Fibroblast of the aortic adventitia (primary cell): Measurements from ENCODE around the gene YBX1. TPM values are rescaled to one million over a fixed set of nuclear protein-coding genes. Genes with fewer than 3 reads are reported as not detected.
"Not testable (repeated sequence)": the region's sequence is repeated elsewhere in the genome, so short reads cannot be mapped to it uniquely, and the experiment has no call there.

Experiments
- DNase-seq: peaks from one replicate; pipeline ENCODE4 v3.0.0-alpha.2; 2010; ENCODE audit warnings: low read depth
- H3K4me3 ChIP-seq: 2 replicates; pipeline ENCODE4 v1.5.1; 2011; ENCODE audit warnings: low read depth, mild to moderate bottlenecking, control low read depth, low read length, moderate library complexity
- CTCF ChIP-seq: IDR thresholded peaks from 2 replicates; pipeline ENCODE4 v1.5.1; 2011; ENCODE audit warnings: mild to moderate bottlenecking, low read length, control low read depth, inconsistent platforms; ENCODE audit not compliant: insufficient read depth
- total RNA-seq: library from RNA; depleted of rRNA; stranded (reverse); fragments of >200 nt; gene quantifications from 2 replicates; pipeline ENCODE4 v1.2.3, GENCODE V29; 2012; ENCODE audit warnings: low replicate concordance

Gene YBX1
- total RNA-seq, 1 donor = 792 TPM

GRCh38 chr1:42748461-42749410, 66.5 kb downstream of the YBX1 start:
- no peak for DNase-seq
- H3K4me3 ChIP-seq = no peak overlapping the region
- TF ChIP-seq CTCF = no peak

- TF ChIP-seq CTCF = no peak
- no peak for DNase-seq
Measured at GRCh38 chr1:42750041-42750440, 67.8 kb downstream of the YBX1 start.

DNA sequence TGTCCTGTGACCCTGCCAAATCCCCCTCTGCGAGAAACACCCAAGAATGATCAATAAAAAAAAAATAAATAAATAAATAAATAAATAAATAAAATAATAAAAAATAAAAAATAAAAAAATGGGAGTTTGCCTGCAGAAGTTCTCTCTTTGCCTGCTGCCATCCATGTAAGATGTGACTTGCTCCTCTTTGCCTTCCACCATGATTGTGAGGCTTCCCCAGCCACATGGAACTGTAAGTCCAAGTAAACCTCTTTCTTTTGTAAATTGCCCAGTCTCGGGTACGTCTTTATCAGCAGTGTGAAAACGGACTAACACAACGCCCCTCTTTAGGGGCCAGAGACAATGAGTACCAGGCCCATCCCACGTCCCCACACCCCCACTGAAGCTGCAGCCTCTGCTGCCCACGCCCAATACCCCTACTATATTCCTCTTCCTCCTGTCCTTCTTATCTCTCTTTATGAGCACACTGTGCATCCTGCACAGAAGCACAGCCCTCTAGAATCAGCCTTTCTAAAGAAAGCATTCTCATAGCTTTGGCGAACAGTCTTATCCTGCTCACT, 69.4 kb downstream of the YBX1 start:
- H3K4me3 ChIP-seq, DNase-seq: not testable (repeated sequence)

More at GRCh38 chr1:42750041-42750440, 67.8 kb downstream of the YBX1 start:
- no peak overlapping the region for H3K4me3 ChIP-seq

GRCh38 chr1:42752284-42752683, 70.1 kb downstream of the YBX1 start:
- H3K4me3 ChIP-seq = no peak overlapping the region
- no peak for TF ChIP-seq CTCF
- no peak for DNase-seq

DNA sequence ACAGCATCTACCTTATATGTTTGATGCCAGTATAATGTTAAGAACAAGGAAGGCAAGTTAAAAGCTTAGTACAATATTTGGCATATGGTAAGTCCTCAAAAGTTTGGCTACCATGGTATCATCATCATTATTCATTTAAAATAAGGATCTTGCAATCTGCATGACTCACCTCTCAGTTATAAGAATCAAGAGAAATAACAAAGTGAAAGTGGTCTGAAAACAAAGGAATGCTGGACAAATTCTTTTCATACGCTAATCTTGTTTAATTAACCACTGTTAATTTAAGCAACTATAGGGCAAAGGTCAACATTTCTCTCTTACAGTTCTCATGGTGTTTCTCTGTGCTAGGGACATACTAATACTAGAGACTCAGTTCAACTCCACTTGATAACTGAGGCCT, 70.9 kb downstream of the YBX1 start:
- no peak for TF ChIP-seq CTCF
- H3K4me3 ChIP-seq = no peak overlapping the region
- DNase-seq = peak; percentile 74

Other genes with a start within 250 kb of the YBX1 start
- 0.82 and 1.6 TPM in 2 replicates for gene ZMYND12, start 226.4 kb upstream of the YBX1 start, total RNA-seq
- 44.2 and 58.8 TPM in 2 replicates for gene PPCS, start 225.9 kb upstream of the YBX1 start, total RNA-seq
- 1.4 and 5.8 TPM in 2 replicates for gene CCDC30, start 219.1 kb upstream of the YBX1 start, total RNA-seq
- 26.0 and 29.2 TPM in 2 replicates for gene PPIH, start 24.0 kb upstream of the YBX1 start, total RNA-seq
- gene CLDN19, start 57.8 kb downstream of the YBX1 start, total RNA-seq = not detected in 2 replicates
- gene P3H1, start 84.6 kb downstream of the YBX1 start, total RNA-seq = 75.2 and 213 TPM in 2 replicates
- gene C1orf50, start 84.8 kb downstream of the YBX1 start, total RNA-seq = 4.2 and 5.4 TPM in 2 replicates
- gene TMEM269, start 102.6 kb downstream of the YBX1 start, total RNA-seq = 0.09 TPM in 1 of 2 replicates, not detected in the other
- 9.3 and 16.3 TPM in 2 replicates for gene ERMAP, start 134.7 kb downstream of the YBX1 start, total RNA-seq
- 18.9 and 32.1 TPM in 2 replicates for gene SVBP, start 135.0 kb downstream of the YBX1 start, total RNA-seq
- 7.2 and 7.4 TPM in 2 replicates for gene ZNF691, start 164.2 kb downstream of the YBX1 start, total RNA-seq